Left ventricle myocardium inferior (tissue), 1 donor: ENCODE results near the gene CNIH3. TPM values are rescaled to one million over a fixed set of nuclear protein-coding genes. Genes with fewer than 3 reads are reported as not detected.

Source experiments
- DNase-seq: peaks from one replicate; pipeline ENCODE4 v3.0.0-alpha.2; 2020
- H3K27ac ChIP-seq: fragments of 200-600 bp; replicated peaks from 2 replicates; pipeline ENCODE4 v1.8.0; 2021
- H3K27me3 ChIP-seq: fragments of 200-600 bp; 2 replicates; pipeline ENCODE4 v1.8.0; 2021; ENCODE audit warnings: low read depth
- H3K36me3 ChIP-seq: fragments of 200-600 bp; 2 replicates; pipeline ENCODE4 v1.8.0; 2021
- H3K4me1 ChIP-seq: fragments of 200-600 bp; 2 replicates; pipeline ENCODE4 v1.8.0; 2021
- H3K4me3 ChIP-seq: fragments of 200-600 bp; 2 replicates; pipeline ENCODE4 v1.8.0; 2021; ENCODE audit warnings: mild to moderate bottlenecking, moderate library complexity
- H3K9me3 ChIP-seq: fragments of 200-600 bp; replicated peaks from 2 replicates; pipeline ENCODE4 v1.8.0; 2021
- intact Hi-C: fragments of 100-400 bp; cut with micrococcal nuclease; formaldehyde crosslinking; loops from one replicate; pipeline ENCODE4 v1.11.0; 2022
- total RNA-seq: library from RNA; stranded (reverse); fragmentation: NEBNext Ultra II Directional; extraction: Animal tissue kit (Norgen Biotek cat#: 25700); gene quantifications from one replicate; pipeline ENCODE4 v1.2.1, GENCODE V29; 2021
- TF ChIP-seq, protein P1 (sequence below): fragments of 200-600 bp; IDR thresholded peaks from 2 replicates; pipeline ENCODE4 v1.8.0; 2021; ENCODE audit warnings: antibody characterized with exemption, mild to moderate bottlenecking, borderline replicate concordance
- donor health status: DM: no; HTN: yes; CAD: no; lungs with severe emphysema.

Gene CNIH3
- total RNA-seq, 1 donor from 2014 or later = 1.1 TPM

DNA sequence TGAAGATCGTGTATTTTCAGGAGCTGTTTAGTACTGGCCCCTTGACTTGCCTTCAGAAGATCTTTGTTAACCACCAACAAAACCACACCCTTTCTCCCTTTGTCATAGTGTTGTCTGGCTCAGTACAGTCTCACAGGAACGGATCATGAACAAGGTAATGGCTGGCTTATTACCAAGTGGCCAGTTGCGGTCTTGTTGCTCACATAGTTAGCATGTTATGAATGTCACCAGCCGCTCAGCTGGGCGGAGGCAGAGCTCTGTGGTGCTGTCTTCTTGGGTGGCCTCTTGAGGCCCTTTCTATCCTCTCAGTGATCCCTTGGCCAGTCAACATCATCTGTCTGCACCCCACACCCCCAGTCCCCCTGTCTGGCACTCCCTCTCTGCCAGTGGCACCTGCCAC is 21.4 kb downstream of the CNIH3 start:
- H3K4me1 ChIP-seq = no peaks in the 10 kb centered on the region
- no peak overlapping the region for H3K27ac ChIP-seq
- intact Hi-C loops = no loop called here
- H3K36me3 ChIP-seq = no peaks in the 10 kb centered on the region
- H3K4me3 ChIP-seq = no peak overlapping the region
- no peaks in the 10 kb centered on the region for H3K9me3 ChIP-seq
- TF ChIP-seq, protein P1, sequence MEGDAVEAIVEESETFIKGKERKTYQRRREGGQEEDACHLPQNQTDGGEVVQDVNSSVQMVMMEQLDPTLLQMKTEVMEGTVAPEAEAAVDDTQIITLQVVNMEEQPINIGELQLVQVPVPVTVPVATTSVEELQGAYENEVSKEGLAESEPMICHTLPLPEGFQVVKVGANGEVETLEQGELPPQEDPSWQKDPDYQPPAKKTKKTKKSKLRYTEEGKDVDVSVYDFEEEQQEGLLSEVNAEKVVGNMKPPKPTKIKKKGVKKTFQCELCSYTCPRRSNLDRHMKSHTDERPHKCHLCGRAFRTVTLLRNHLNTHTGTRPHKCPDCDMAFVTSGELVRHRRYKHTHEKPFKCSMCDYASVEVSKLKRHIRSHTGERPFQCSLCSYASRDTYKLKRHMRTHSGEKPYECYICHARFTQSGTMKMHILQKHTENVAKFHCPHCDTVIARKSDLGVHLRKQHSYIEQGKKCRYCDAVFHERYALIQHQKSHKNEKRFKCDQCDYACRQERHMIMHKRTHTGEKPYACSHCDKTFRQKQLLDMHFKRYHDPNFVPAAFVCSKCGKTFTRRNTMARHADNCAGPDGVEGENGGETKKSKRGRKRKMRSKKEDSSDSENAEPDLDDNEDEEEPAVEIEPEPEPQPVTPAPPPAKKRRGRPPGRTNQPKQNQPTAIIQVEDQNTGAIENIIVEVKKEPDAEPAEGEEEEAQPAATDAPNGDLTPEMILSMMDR = no peak
- peaks cover 42% of the 10 kb centered on the region for H3K27me3 ChIP-seq
- no peak for DNase-seq

DNA sequence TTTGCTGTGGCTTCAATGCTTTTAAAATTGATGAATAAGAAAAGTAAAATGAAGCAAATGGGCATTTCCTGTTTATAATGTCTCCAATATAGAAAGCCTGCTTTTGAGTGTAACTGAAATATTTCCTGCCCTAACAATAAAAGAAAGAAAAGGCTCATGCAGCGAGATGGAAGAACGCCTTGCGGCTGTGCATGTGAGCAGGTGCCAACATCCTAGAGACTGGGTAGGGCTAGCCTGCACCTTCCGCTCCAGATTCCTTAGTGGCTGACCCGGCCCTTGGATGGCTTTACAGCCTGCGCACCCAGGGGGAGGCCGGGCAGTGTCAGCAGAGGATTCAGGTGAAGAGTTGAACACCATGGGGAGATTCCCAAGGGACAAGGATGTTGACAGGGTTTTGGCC is 21.8 kb downstream of the CNIH3 start:
- intact Hi-C loops = no loop called here
- H3K9me3 ChIP-seq = no peaks in the 10 kb centered on the region
- H3K27me3 ChIP-seq = peaks cover 42% of the 10 kb centered on the region
- no peak overlapping the region for H3K4me3 ChIP-seq
- H3K36me3 ChIP-seq = no peaks in the 10 kb centered on the region
- TF ChIP-seq, protein P1 = no peak
- H3K27ac ChIP-seq = no peak overlapping the region
- H3K4me1 ChIP-seq = no peaks in the 10 kb centered on the region
- DNase-seq = no peak

DNA sequence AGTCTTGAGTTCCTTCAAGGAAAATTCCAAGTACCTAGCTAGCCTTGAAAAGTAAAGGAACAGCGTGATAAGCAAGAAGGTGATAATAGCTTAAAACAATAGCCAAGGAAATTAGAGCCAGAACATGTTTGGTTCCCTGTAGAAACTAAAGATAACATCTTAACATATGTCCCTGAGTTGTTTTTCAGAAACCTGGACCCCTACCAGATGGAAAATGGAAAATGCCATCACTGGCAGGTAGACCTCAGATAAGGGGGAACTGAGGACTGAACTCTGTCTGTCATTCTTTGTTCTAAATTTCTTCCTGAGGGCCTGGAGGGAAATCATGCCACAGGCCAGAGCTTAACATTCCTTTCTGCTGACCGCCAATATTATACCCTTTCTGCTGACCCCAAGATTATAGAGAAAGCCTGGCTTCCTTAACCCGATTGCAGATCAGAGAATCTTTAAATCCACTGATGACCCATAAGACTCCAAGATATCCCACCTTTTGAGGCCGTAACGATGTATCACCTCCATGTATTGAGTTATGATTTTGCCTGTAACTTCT is 23.4 kb downstream of the CNIH3 start:
- Histone ChIP-seq H3K4me3 (no peak overlapping the region), H3K27ac (no peak overlapping the region), H3K9me3 (no peaks in the 10 kb centered on the region), H3K36me3 (no peaks in the 10 kb centered on the region), H3K4me1 (no peaks in the 10 kb centered on the region), H3K27me3 (peaks cover 42% of the 10 kb centered on the region)
- intact Hi-C loops = no loop called here
- DNase-seq = no peak
- TF ChIP-seq, protein P1 = no peak

DNA sequence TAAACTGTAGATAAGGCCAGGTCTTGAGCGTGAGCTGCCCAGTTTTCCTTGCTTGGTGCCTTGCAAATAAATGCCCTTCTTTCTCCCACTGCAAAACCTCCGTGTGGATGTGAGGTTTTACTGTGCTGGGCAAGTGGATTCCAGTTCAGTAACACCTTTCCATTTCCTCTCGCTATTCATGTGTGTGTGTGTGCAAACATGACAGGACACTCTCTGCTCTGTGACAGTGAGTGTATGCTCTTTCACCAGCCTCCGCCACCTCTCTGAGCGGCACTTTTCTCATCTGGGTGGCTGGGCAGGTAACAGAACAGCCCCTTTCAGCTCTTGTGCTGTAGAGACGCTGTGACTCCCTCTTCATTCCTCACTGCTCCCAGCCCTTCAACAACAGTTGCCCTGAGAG is 23.9 kb downstream of the CNIH3 start:
- Histone ChIP-seq H3K36me3 (no peaks in the 10 kb centered on the region), H3K4me3 (no peak overlapping the region), H3K4me1 (no peaks in the 10 kb centered on the region), H3K27ac (no peak overlapping the region), H3K9me3 (no peaks in the 10 kb centered on the region), H3K27me3 (peaks cover 42% of the 10 kb centered on the region)
- DNase-seq = no peak
- TF ChIP-seq, protein P1 = no peak
- intact Hi-C loops = loop anchor here (10.0 kb wide), 1 partner anchor 215 kb away; no protein-coding TSS in a partner anchor

DNA sequence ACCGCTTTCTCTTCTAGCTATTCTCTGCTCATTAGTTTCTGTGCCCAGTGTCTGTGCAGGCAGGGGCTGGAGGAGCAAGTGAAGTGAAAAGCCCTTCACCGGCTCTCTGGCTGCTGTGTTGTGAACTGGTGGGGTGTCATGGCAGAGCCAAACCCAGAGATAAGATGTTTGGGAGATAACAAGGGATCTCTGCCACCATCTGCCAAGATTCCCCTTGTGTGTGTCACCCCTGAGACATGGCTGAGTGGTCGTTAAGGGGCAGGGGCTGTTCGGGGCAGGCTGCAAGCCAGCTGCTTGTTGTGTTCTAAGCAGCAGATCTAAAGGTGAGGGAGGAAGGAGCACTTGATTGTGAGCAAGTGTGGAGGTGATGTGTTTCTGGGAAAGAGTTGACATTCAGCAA is 24.5 kb downstream of the CNIH3 start:
- TF ChIP-seq, protein P1 = no peak
- Histone ChIP-seq H3K36me3 (no peaks in the 10 kb centered on the region), H3K27ac (no peak overlapping the region), H3K4me1 (no peaks in the 10 kb centered on the region), H3K27me3 (peaks cover 42% of the 10 kb centered on the region), H3K9me3 (no peaks in the 10 kb centered on the region), H3K4me3 (no peak overlapping the region)
- DNase-seq = no peak
- intact Hi-C loops = loop anchor here (10.0 kb wide), 1 partner anchor 214 kb away; no protein-coding TSS in a partner anchor
